ENCODE data around the gene UTS2B.

The UTS2B gene

DNA sequence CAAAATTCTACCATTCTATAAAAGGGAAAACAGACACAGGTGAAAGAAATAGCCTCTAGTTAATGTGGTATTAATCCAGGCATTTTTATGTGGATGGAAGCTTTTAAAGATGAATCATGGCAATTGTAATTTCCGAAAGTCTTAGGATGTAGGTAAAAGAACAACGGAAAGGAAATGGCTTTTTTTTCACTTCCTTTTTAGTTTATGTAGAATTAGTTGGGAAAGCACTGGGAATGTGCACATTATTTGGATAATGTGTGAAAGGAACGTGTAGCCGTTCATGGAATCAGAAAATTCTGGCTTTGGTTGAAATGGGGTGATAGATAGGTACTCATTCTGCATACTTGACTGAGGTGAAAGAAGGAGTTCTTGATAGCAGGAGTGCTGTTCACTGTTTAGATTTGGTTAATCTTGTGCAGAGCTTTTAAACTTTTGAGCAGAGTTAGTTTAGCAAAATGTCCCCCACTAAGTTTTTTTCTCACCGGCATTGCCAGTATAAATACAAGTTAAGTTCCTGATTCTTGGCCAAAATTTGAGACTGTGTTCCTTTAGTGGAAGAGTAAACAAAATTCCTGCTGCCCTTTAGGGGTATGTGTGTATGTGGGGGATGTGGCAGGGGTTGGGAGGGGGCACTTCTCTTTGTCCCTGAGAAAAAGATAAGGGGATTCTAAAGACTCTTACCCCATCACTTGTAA, 20.2 kb upstream of the UTS2B start:
- no peak for DNase-seq

DNA sequence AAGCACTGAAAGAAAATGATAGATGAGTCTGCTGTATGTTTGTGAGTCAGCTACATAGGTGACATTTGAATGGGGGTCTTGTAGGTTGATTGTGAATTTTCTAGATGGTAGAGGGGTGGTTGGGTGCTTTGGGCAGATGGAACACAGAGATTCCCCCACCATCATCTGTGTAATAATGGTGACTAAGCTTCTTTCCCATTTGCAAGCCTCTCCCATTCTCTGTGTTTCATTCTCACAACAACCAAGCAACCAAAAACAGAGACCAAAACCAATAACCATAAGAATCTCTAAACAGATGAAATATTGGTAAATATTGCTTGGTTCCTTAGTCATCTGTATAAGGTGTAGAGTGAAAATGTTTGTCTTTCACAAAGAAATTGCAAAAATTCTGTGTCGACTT, 17.8 kb upstream of the UTS2B start:
- no peak for DNase-seq

DNA sequence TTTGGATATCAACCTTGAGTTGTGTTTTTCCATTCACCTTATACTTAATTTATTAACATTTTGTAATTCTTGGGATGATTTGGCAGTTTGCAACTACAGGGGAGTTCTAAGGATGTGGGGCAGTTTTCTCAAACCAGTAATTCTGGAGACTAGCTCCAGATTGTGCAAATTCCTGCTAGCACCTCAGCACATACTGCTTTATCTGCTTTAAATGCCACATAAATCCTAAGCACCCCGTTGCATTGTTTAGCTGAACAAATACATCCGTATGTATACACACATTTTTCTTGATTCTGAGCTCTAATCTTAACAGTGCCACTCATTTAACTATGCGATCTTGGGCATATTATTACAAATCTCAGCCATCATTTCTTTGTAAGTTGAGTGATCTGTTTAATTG, 16.9 kb upstream of the UTS2B start:
- no peak for DNase-seq

DNA sequence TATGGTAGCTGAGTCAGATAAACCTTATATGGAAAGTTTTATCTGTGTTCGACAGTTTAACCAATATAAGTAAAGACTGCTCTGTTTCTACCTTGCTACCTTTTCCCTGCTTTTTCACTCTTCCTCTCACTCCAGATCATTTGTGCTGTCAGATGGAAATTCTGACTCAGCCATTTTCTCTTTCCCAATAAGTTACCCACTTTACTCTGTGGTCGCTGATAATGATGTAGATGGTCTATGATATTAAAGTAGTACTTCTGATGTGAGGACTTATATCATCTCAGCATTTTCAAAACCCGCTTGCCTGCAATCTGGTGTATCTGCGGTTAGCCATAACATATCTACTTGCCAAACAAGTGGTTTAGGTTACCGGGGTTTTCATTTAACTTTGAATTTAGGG, 15.0 kb upstream of the UTS2B start:
- no peak for DNase-seq

DNA sequence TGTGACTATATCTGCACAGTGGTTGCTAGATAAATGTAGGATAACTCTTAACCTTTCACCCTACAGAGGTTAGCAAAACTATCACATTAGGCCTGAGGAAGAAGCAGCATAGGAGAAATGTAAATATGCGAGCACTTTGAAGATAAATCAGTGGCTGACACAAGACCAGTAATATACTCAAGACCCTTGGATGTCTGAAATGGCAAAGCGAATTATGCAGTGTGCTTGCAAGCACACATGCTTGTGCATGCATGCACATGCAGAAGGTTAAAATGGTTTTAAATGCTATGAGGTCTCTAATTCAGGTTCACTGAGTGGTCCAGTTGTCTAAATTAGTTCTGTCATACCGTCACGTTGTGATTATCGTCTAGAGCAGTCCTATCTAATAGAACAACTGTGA, 13.6 kb upstream of the UTS2B start:
- no peak for DNase-seq

DNA sequence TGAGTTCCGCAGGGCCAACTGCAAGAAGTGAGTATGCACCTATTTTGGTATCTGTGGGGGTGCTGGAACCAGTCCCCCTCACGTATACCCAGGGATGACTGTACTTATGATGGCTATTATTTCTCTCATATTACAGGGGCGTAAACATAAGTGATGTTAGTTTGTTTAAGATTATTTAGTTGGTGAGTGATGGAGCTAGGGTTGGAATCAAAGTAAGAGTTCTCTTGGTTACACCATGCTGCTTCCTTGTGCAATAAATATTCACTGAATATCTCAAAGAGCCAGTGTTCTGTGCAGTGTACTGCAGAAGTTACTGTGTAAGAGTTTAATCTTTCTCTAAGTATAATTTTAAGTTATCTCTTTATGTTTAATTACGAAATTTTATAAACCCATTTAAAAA, 12.8 kb upstream of the UTS2B start:
- no peak for DNase-seq

DNA sequence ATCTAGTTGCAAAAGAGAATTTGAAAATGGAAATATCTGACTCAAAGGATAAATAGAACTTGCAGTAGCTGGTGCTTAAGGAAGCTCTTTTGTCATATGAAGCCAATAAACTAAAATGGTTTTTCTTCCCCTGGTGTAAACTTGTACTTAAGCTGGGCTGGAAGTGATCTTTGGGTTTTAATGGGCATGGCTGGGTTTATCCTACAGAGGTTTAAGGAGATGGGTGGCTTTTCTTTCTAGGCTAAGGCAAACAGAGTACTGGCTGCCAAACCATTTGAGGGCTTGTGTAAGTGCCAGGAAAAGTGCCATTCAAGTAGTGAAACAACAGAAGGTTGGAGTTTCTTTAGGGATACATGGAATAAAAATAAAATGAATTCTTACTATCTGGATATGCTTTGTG, 12.1 kb upstream of the UTS2B start:
- no peak for DNase-seq

DNA sequence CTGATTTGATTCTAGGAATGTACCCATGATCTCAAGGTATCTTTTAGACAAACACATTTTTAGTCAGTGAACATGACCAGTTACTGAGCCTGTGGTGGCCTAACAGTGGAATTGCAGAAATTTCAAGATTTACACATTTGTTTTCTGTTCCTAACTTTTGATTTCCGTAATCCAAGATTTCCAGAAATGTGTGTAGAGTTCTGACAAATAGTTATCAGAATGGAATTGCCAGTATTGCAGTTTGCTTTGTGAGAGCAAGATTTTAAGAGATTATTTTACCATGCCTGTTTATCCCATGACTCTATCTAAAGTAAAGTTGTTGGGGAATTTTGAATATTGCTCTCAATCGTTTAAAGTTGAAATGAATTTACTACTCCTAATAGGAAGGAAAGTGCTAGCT, 11.7 kb upstream of the UTS2B start:
- no peak for DNase-seq

DNA sequence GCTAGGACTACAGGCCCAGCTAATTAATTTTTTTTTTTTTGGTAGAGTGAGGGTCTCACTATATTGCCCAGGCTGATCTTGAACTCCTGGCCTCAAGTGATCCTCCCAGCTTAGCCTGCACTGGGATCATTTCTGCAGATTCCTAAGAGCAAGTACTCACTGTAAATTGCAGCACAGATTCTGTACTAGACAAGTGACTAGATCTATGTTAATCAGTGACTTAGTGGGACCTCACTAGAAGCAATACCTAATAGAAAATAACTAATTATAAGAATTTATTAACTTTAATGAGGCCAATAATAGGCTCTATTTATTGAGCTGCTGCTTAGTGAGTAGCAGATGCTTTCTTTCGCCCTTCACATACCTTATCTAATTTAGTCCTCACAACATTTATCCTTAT, 10.6 kb upstream of the UTS2B start:
- no peak for DNase-seq

DNA sequence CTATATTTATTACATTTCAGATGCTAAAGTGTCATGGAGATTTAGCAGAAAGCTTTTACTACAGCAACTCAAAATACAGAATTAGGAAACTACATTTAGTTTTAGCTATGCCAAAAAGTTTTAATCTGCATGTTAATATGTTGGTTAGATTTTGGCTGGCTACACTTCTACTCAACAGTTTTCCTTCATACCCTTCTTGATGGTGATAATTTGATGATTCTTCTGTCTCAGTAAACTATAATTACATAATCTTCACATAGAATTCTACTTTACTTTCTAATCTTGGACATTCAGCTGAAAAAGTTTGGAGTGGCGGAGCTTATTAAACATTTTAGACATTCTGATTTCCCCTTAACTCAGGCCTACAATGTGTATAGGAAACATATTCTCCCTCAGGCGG, 10.0 kb upstream of the UTS2B start:
- DNase-seq: no peak

DNA sequence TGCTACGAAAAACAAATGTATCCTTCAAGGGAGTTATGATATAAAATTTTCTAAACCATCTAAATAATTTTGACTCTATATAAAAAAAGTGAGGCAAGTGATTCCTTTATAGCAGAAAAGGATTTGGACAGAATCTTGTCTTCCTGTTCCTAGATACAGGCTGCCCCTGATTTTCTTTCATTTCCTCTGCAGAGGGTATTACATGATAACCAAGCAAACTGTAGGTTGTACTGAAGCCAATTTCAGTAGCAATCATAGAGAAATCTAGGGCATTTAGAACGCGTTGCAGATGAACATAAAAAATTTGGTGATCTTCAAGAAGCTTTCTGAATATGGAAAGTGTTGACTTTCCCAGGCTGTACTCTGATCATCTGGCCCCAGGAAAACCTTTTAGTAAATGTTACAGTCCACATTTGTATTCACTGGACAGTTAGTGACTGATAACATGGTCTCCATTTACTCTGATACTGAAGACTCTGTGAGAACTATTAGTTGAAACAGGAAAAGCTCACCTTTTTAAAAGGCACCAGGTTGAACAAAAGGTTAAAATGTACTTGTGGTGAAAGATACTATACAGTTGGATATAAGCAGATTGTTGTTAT, 9.1 kb upstream of the UTS2B start:
- no peak for DNase-seq

DNA sequence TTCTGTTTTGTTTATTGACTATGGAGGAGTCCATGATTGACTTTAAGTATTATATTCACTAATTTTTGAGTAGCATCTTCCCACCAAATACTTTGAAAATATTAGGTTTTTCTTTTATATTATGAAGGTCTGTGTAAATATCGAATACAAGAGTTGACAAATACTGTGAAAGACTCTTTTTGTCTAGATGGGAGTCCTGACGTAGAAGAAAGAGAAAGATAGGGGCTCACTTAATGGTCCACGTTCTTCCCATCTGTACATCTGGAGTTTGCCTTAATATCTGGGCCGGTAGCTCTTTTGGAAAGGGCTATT, 7.8 kb upstream of the UTS2B start:
- no peak for DNase-seq

DNA sequence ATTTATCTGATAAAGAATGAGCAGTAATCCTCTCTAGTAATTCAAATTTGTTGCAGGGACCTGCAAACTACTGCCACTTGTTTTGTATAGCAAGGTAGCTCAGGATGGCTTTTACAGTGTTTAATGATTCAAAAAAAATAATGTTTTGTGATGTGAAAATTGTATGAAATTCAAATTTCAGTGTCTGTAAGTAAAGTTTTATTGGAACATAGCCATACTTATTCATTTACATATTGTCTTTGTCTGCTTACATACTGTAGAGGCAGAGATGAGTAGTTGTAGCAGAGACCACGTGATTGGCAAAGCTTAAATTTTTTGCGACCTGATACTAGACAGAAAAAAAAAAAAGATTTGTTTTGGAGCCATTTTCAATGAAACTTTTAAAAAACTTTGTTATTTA, 6.5 kb upstream of the UTS2B start:
- DNase-seq: no peak

DNA sequence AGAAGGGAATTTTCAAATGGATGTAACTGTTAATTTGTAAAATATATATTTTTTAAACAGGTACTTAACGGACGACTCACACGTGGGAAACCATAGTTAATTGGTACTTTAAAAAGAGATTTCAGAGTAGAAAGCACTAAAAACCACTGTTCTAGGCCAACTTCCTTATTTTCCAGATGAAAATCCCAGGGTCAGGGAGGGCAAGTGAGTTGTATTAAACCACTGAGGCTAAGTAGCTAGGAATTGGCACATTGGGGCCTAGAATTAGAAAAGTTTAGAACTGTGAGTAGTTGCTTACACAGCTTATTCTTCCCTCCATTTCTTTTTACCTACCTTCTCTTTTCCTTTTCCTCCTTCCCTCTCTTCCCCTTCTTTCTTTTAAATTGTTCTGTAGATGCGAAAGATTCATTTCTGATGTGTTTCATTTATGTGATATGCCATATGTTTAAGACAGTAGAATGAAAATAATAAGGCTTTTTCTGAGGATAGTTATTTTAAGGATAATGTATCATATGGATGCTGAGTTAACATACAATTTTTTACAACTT, 4.1 kb upstream of the UTS2B start:
- no peak for DNase-seq

DNA sequence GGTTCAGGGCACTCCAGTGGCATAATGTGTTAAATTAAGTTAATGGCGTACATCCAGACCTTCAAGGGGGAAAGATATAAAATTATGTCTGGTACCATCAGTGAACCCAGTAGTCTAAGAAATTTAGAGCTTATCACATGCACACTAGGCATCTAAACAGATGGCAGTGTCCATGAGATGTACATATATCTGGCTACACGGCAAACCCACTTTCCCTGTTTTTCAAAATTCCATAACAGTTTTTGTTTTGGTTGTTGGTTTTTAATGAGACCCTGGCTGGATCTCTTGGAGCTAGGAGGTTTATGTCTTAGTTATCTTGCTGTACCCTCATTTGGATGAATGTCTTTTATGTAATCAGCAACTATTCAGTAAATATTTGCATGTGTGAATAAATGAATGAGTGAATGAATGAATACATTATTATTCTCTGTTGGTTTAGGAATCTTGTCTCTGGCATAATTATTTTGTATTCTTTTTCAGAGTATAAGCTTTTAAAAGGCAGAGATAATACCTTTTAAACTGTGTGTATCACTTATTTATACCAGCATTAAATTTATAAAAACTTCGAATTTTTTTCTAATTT, 3.1 kb upstream of the UTS2B start:
- no peak for DNase-seq

DNA sequence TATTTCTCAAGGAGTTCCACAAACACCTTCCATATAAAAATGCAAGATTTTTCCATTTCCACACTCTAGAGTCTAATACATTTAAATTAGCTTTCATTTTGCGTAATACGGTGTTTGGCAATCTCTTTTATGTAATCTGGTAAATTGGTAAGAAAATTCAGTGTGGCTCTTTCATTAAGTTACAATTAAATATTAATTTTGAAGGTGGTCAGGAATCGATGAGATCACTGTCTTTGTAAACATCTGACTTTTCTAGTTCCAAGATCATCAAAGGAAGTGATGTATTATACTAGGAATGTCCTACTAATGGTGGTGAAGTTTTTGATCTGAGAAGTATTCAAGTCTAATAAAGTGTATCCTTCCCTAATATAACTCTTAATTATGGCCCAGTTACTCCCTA, 1.1 kb upstream of the UTS2B start:
- no peak for DNase-seq

DNA sequence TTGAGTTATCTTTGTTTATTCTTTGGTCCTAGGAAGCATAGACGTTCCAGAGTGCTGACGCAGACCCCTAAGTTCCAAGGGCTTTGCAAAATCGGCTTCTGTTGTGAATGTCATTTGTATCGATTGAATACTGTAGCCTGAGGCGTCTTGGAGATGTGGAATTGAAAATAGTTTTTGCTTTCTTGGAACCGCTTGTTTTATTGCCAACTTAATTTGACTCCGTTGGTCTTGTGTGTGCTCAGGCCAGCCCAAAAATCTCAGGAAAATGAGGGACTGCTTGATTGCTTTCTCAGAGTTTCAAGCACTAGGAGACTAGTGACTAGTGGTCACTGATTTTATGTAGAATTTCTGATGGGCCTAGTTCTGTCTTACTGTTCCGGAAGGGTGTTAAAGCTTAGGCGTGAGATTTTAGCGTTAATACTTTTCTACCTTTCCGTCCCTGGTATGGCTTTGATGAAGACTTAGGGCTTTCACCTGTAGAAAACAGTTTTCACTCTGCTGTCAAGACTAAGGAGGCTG, 263 bp upstream of the UTS2B start:
- DNase-seq: no peak

DNA sequence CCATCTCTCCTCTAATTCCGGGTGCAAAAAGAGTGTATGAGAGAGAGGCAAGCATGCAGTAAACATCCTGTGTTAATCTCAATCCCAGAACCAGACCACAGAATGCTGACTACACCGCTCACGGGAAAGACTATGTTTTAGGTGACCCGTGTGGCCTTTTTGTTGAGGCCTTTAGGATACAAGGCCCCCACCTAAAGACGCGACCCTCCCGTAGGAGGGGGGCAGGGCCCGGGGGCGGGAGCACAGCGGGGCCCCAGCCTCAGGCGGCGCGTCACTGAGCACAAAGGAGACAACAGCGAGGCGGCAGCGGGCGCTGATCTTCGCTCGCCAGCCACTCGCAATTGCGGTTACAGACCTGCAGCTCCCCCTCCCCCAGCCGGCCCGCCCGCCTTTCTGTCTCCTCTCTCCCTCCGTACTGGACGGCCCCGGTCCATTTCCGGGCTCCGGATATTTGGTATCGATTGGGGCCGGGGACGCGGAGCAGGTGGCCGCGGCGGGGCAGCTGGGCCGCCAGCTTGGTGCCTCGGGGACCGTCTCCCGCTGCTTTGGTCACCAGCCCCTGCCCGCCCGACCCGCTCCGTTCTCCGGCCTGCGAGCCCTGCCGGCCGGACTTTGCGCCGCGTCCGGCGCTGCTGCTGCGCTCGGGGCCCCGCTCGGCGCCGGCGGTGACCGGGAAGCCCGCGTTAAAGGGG, 1.2 kb downstream of the UTS2B start, which contains the start of gene CCDC50:
Gene CCDC50 (plus strand): TSS at position 433 of the 692 bp plus-strand sequence. CDS start 281 bp downstream, outside the sequence.
- peak; percentile 8 for DNase-seq

DNA sequence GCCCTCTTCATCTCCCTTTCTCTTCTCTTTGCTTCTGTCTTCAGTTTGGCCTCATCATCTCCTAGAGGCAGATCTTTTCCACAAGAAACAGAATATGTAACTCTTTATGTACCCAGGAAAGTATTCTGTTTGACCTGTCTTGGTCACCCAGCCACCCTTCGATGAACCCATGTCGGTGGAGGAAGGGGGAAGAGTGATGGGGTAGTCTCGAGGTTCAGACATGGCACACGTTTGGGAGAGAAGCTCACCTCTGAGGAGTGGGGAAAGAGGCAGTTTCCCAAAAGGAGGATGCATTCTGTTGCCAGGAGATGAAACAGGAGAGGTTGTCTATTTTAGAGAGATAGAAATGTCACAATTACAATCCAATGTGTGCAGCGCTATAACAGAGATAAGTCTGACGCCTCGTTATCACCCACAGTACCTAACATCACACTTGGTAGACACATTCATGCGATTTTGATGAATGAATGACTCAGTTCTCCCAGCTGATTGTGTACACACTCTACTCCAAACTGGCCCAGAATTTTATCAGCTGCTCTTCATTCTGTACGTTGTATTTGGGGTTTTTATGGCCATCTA, 1.9 kb downstream of the UTS2B start:
- no peak for DNase-seq

DNA sequence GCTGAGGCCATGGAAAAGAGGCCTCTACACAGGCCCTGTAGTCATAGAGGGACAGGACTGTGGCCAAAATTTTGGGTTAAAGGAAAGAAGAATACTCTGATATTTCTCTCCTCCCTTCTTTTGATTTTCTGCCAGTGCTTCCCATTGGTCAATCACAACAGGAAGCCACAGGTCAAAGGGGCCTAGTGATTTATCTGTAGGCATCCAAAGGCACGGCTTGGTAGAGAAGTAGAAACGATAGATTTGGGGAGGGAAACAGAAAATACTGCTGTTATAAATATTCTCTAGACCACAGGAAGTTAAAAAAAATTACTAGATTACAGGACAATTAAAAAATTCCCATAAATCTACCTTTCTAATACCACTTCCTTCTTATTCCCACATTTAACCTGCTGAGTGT, 2.8 kb downstream of the UTS2B start:
- DNase-seq: no peak

DNA sequence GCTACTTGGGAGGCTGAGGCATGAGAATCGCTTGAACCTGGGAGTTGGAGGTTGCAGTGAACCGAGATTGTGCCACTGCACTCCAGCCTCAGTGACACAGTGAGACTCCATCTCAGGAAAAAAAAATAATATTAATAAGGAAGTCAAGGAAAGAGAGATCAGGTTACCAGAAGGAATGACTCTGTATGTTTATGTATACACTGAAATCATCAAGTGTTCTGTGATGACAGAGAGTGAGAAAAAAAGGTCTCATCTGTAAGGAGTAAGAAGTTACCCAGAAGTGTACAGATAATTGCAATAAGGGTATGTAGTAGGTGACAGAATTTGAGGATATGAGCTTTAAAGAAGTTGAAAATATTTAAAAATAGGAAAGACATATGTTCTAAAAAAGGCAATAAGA, 5.4 kb downstream of the UTS2B start:
- no peak for DNase-seq

DNA sequence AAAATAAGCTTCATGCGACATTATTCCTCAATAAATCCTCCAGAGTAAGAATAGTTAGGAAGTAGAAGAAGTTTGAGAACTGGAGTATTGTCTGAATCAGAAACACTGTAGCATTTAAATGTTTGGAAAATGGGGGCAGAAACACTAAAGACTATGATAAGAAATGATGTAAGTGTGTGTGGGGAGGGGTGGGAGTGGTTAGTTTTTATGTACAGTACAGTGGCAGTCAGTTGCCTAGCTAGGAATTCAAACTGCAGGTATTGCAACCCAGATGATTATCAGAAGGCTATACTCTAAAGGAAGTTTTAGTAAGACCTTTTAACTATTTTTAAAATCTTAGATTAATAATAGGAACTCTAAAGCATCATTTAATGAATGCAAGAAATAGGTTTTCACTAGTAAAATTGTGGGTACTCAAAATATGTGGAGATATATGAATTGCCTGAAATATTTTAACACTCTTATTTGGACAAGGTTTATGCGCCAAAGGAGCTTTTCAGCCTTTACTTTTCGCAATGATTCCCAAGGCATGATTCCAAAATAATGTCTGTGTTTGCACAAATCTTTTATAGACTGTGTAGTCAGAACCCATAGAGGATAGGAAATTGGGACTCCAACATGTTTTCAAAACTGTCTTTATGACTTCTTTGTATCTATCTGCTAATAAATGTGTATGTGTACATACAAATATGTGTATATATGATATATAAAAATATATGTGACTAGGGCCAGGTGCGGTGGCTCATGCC, 9.1 kb downstream of the UTS2B start:
- DNase-seq: no peak

DNA sequence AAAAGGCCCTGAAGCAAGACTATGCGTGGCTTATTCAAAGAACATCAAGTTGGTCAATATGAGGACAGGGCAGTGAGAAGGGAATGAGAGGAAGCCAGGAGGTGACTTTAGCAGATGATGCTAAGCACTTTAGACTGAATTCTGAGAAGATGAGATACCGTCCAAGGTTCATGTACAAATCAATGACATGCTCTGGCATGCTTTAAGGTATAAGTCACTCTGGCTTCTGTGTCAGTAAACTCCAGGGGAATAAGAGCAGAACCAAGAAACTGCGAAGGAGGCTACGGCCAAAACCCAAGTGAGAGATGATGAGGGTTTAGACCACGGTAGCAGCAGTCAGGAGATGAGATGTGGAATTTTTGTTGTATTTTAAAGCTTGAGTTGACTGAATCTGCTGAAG, 10.0 kb downstream of the UTS2B start:
- DNase-seq: no peak
